GM21447 (cell line): Measurements from ENCODE around the gene CHST11.
"Not testable (repeated sequence)": the region's sequence is repeated elsewhere in the genome, so short reads cannot be mapped to it uniquely, and the experiment has no call there.

ENCODE experiments used
- ATAC-seq: cut with Tn5 transposase; IDR thresholded peaks from one replicate; pipeline ENCODE4 v1.9.1; 2021; ENCODE audit not compliant: unreplicated experiment

Gene CHST11

GRCh38 chr12:104599272-104600035 is 142.7 kb downstream of the CHST11 start:
- ATAC-seq: no peak

GRCh38 chr12:104600036-104600712 is 143.4 kb downstream of the CHST11 start:
- no peak for ATAC-seq

GRCh38 chr12:104600790-104601739 is 144.3 kb downstream of the CHST11 start:
- ATAC-seq: no peak

GRCh38 chr12:104602406-104602805 is 145.7 kb downstream of the CHST11 start:
- no peak for ATAC-seq

GRCh38 chr12:104602896-104603295 is 146.1 kb downstream of the CHST11 start:
- no peak for ATAC-seq

- no peak for ATAC-seq
Measured at GRCh38 chr12:104603545-104603973, 146.8 kb downstream of the CHST11 start.

GRCh38 chr12:104604070-104604994 is 147.6 kb downstream of the CHST11 start:
- ATAC-seq: peak; percentile 83

GRCh38 chr12:104604995-104605675 is 148.4 kb downstream of the CHST11 start:
- no peak for ATAC-seq

- ATAC-seq: no peak
Measured at GRCh38 chr12:104605685-104606084, 148.9 kb downstream of the CHST11 start.

GRCh38 chr12:104608998-104609397 is 152.2 kb downstream of the CHST11 start:
- ATAC-seq: no peak

GRCh38 chr12:104609445-104609844 is 152.7 kb downstream of the CHST11 start:
- no peak for ATAC-seq

- ATAC-seq: no peak
Measured at GRCh38 chr12:104610513-104611235, 153.9 kb downstream of the CHST11 start.

- ATAC-seq: no peak
Measured at GRCh38 chr12:104611671-104612070, 154.9 kb downstream of the CHST11 start.

- not testable (repeated sequence) for ATAC-seq
Measured at GRCh38 chr12:104613372-104613771, 156.6 kb downstream of the CHST11 start.

GRCh38 chr12:104615048-104615561 is 158.4 kb downstream of the CHST11 start:
- ATAC-seq: no peak

GRCh38 chr12:104618691-104619090 is 161.9 kb downstream of the CHST11 start:
- no peak for ATAC-seq

GRCh38 chr12:104619305-104619704 is 162.6 kb downstream of the CHST11 start:
- no peak for ATAC-seq

- no peak for ATAC-seq
Measured at GRCh38 chr12:104620837-104621531, 164.2 kb downstream of the CHST11 start.
